Liver (tissue), 9 donors: ENCODE measurements around the gene SYT14. TPM values are rescaled to one million over a fixed set of nuclear protein-coding genes. Genes with fewer than 3 reads are reported as not detected.

Experiments
- DNase-seq: peaks from one replicate; pipeline ENCODE4 v3.0.0-alpha.2; 2017; ENCODE audit warnings: low spot score
- H3K27ac ChIP-seq, 2 donors: one replicate each; pipeline ENCODE4 v1.7.0; 2013; ENCODE audit warnings: inconsistent platforms in 2 of 2, low read length in 2 of 2, control low read depth in 1 of 2, low read depth in 1 of 2, mild to moderate bottlenecking in 1 of 2
- H3K27me3 ChIP-seq, 4 donors: one replicate each; pipeline versions ENCODE4 v1.6.1 to v1.7.0; 2013; ENCODE audit warnings: low read length in 3 of 4, inconsistent platforms in 1 of 4, mild to moderate bottlenecking in 1 of 4, moderate library complexity in 1 of 4; ENCODE audit not compliant: control insufficient read depth in 4 of 4, insufficient read depth in 4 of 4
- H3K36me3 ChIP-seq, 4 donors: one replicate each; pipeline versions ENCODE4 v1.6.1 to v1.7.0; 2013; ENCODE audit warnings: low read length in 3 of 4, mild to moderate bottlenecking in 3 of 4, low read depth in 1 of 4, moderate library complexity in 1 of 4; ENCODE audit not compliant: control insufficient read depth in 4 of 4, insufficient read depth in 3 of 4
- H3K4me1 ChIP-seq, 4 donors: one replicate each; pipeline versions ENCODE4 v1.6.1 to v1.7.0; 2013; ENCODE audit warnings: low read length in 3 of 4, mild to moderate bottlenecking in 3 of 4, moderate library complexity in 1 of 4; ENCODE audit not compliant: control insufficient read depth in 4 of 4, insufficient read depth in 4 of 4
- H3K4me3 ChIP-seq, 3 donors: one replicate each; pipeline versions ENCODE4 v1.6.1 to v1.7.0; 2013; ENCODE audit warnings: low read length in 3 of 3, control low read depth in 1 of 3, low read depth in 1 of 3, mild to moderate bottlenecking in 1 of 3
- H3K9ac ChIP-seq, 2 donors: one replicate each; pipeline ENCODE4 v1.7.0; 2013; ENCODE audit warnings: low read length in 2 of 2, mild to moderate bottlenecking in 2 of 2, moderate library complexity in 2 of 2, control low read depth in 1 of 2, low read depth in 1 of 2
- H3K9me3 ChIP-seq, 4 donors: one replicate each; pipeline versions ENCODE4 v1.6.1 to v1.7.0; 2013; ENCODE audit warnings: low read length in 3 of 4; ENCODE audit not compliant: control insufficient read depth in 4 of 4
- CTCF ChIP-seq: fragments of 150-350 bp; IDR thresholded peaks from 2 replicates; pipeline ENCODE4 v1.5.1; 2017; ENCODE audit warnings: improper control_type of control experiment, low read depth, low read length; ENCODE audit not compliant: missing input control
- EGR1 ChIP-seq, 2 donors: IDR thresholded peaks; 2 replicates each; pipeline ENCODE4 v1.6.1; 2016 to 2018; ENCODE audit warnings: antibody characterized with exemption in 2 of 2, low read depth in 2 of 2
- FOXA1 ChIP-seq: IDR thresholded peaks from 2 replicates; pipeline ENCODE4 v1.6.1; 2016; ENCODE audit warnings: antibody characterized with exemption
- FOXA2 ChIP-seq: IDR thresholded peaks from 2 replicates; pipeline ENCODE4 v1.6.1; 2016; ENCODE audit warnings: antibody characterized with exemption
- GABPA ChIP-seq, 2 donors: IDR thresholded peaks in 1 of 2; conservative IDR thresholded peaks in 1 of 2; 2 replicates each; pipeline ENCODE4 v1.6.1; 2016; ENCODE audit warnings: antibody characterized with exemption in 2 of 2, mild to moderate bottlenecking in 1 of 2, moderate library complexity in 1 of 2
- JUND ChIP-seq, 2 donors: IDR thresholded peaks; 2 replicates each; pipeline ENCODE4 v1.6.1; 2016; ENCODE audit warnings: antibody characterized with exemption in 2 of 2
- MAX ChIP-seq: IDR thresholded peaks from 2 replicates; pipeline ENCODE4 v1.6.1; 2016; ENCODE audit warnings: antibody characterized with exemption
- NR2F2 ChIP-seq: IDR thresholded peaks from 2 replicates; pipeline ENCODE4 v1.6.1; 2016; ENCODE audit warnings: antibody characterized with exemption
- REST ChIP-seq: IDR thresholded peaks from 2 replicates; pipeline ENCODE4 v1.6.1; 2016; ENCODE audit warnings: antibody characterized with exemption, mild to moderate bottlenecking
- RXRA ChIP-seq, 2 donors: IDR thresholded peaks; 2 replicates each; pipeline ENCODE4 v1.6.1; 2017 to 2018; ENCODE audit warnings: antibody characterized with exemption in 2 of 2, mild to moderate bottlenecking in 1 of 2
- SP1 ChIP-seq: IDR thresholded peaks from 2 replicates; pipeline ENCODE4 v1.6.1; 2018; ENCODE audit warnings: antibody characterized with exemption, mild to moderate bottlenecking
- TAF1 ChIP-seq: conservative IDR thresholded peaks from 2 replicates; pipeline ENCODE4 v1.6.1; 2016; ENCODE audit warnings: antibody characterized with exemption, mild to moderate bottlenecking
- ZBTB33 ChIP-seq: IDR thresholded peaks from 2 replicates; pipeline ENCODE4 v1.6.1; 2016; ENCODE audit warnings: antibody characterized with exemption
- WGBS: extraction: QIAGEN DNeasy Blood & Tissue Kit; methylation state at CpG from one replicate; pipeline ENCODE4 v1.1.7; 2013; 5-methylcytosine and 5-hydroxymethylcytosine counted together
- polyA plus RNA-seq, 2 donors: library from polyadenylated mRNA; stranded (reverse) in 1 of 2; unstranded in 1 of 2; fragments of 200-250 nt in 1 of 2; fragments of >200 nt in 1 of 2; fragmentation: Nextera tagmentation in 1 of 2; extraction: Ambion mirVana in 1 of 2; gene quantifications; one replicate each; pipeline versions ENCODE4 v1.2.1 to v1.2.3, GENCODE V29; 2013 to 2015
- total RNA-seq, 2 donors: library from RNA; depleted of rRNA; stranded (reverse); fragments of >200 nt; gene quantifications; one replicate each; pipeline ENCODE4 v1.2.3, GENCODE V29; 2014
- TF ChIP-seq, protein P1 (sequence below): IDR thresholded peaks from 2 replicates; pipeline ENCODE4 v1.6.1; 2016; ENCODE audit warnings: antibody characterized with exemption
- donor health status: healthy.
- donor health status: healthy.
- donor health status: healthy.
- donor health status: healthy.
- donor health status: healthy.

SYT14 gene
- total and polyA plus RNA-seq, 4 donors, result not detected

DNA sequence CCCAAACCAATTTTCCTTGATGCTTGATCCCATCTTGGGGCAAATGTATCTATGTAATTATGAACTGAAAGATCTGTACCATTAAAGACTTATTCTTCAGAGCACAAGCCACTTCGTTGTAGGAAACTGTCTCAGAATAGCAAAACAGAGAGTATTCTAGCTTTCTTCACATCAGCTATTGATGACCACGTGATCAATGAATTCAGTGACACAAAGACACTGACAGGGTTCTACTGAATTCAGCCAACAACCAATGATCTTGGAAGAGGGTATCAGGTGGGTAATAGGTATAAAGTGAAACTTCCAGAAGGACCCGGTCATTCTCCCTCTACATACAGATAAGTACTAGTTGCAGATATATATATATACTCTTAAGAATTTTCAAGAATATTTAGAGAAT, 260.8 kb downstream of the SYT14 start:
- WGBS, result 67% methylated on average over 3 of the region's 3 CpGs
- H3K9me3 ChIP-seq, result peaks cover 3 to 10% (median 4%) of the 10 kb centered on the region in 4 donors
- no peak overlapping the region for H3K9ac ChIP-seq
- no peak for TF ChIP-seq GABPA (IDR thresholded peaks at IDR 0.05 in 1 of 2, conservative IDR thresholded peaks at IDR 0.05 in 1 of 2)
- no peak for TF ChIP-seq EGR1 (IDR thresholded peaks at IDR 0.05; ENCODE audit: low read depth in 2 of 2)
- no peak for TF ChIP-seq RXRA (IDR thresholded peaks at IDR 0.05)
- no peak for TF ChIP-seq ZBTB33
- DNase-seq, result no peak
- H3K36me3 ChIP-seq, result no peaks in the 10 kb centered on the region
- H3K27ac ChIP-seq, result no peak overlapping the region
- no peaks in the 10 kb centered on the region for H3K4me1 ChIP-seq
- peaks cover 0 to 3% (median 0%) of the 10 kb centered on the region in 4 donors for H3K27me3 ChIP-seq
- no peak overlapping the region for H3K4me3 ChIP-seq

- no peak overlapping the region for H3K4me3 ChIP-seq
- 48% methylated on average over 3 of the region's 3 CpGs for WGBS
- no peak for TF ChIP-seq FOXA1
- TF ChIP-seq MAX, result no peak
- TF ChIP-seq REST, result no peak
- TF ChIP-seq, protein P1, sequence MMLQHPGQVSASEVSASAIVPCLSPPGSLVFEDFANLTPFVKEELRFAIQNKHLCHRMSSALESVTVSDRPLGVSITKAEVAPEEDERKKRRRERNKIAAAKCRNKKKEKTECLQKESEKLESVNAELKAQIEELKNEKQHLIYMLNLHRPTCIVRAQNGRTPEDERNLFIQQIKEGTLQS, result no peak
- TF ChIP-seq CTCF, result no peak
- TF ChIP-seq JUND (IDR thresholded peaks at IDR 0.05), result no peak
- TF ChIP-seq NR2F2, result no peak
- TF ChIP-seq TAF1, result no peak
- TF ChIP-seq FOXA2, result no peak
- no peak for TF ChIP-seq EGR1 (IDR thresholded peaks at IDR 0.05; ENCODE audit: low read depth in 2 of 2)
- no peak for TF ChIP-seq SP1
- H3K9ac ChIP-seq, result no peak overlapping the region
- no peaks in the 10 kb centered on the region for H3K36me3 ChIP-seq
- no peak overlapping the region for H3K27ac ChIP-seq
- H3K9me3 ChIP-seq, result peaks cover 3 to 10% (median 4%) of the 10 kb centered on the region in 4 donors
- peaks cover 0 to 3% (median 0%) of the 10 kb centered on the region in 4 donors for H3K27me3 ChIP-seq
- no peaks in the 10 kb centered on the region for H3K4me1 ChIP-seq
- no peak for DNase-seq
These were observed 262.2 kb downstream of the SYT14 start for GRCh38 chr1:210200124-210200736.
